H9 (cell line): ENCODE results near the gene ADGRD1. TPM values are rescaled to one million over a fixed set of nuclear protein-coding genes. Genes with fewer than 3 reads are reported as not detected.

Experiments
- DNase-seq: peaks from one replicate; pipeline ENCODE4 v3.0.0-alpha.2; 2017
- H2AFZ ChIP-seq: one replicate; pipeline ENCODE4 v1.6.1; 2013; ENCODE audit warnings: mild to moderate bottlenecking, low read length, control low read depth, moderate library complexity
- H2AK5ac ChIP-seq: 2 replicates; pipeline ENCODE4 v1.6.1; 2013; ENCODE audit warnings: low read length, control low read depth, mixed read lengths; ENCODE audit not compliant: insufficient read length
- H2BK120ac ChIP-seq: one replicate; pipeline ENCODE4 v1.6.1; 2013; ENCODE audit warnings: low read depth, mild to moderate bottlenecking, low read length, control low read depth, inconsistent platforms; ENCODE audit not compliant: poor library complexity, severe bottlenecking
- H2BK12ac ChIP-seq: 2 replicates; pipeline ENCODE4 v1.6.1; 2013; ENCODE audit warnings: low read length, control low read depth, mixed read lengths, low read depth; ENCODE audit not compliant: insufficient read length
- H2BK15ac ChIP-seq: 2 replicates; pipeline ENCODE4 v1.6.1; 2013; ENCODE audit warnings: low read depth, low read length, control low read depth
- H2BK20ac ChIP-seq: one replicate; pipeline ENCODE4 v1.6.1; 2013; ENCODE audit warnings: low read depth, mild to moderate bottlenecking, low read length, control low read depth, inconsistent platforms; ENCODE audit not compliant: poor library complexity, severe bottlenecking
- H2BK5ac ChIP-seq: 2 replicates; pipeline ENCODE4 v1.6.1; 2013; ENCODE audit warnings: low read length, control low read depth, mixed read lengths; ENCODE audit not compliant: insufficient read length
- H3K14ac ChIP-seq: 2 replicates; pipeline ENCODE4 v1.6.1; 2013; ENCODE audit warnings: low read length, control low read depth; ENCODE audit not compliant: insufficient read depth
- H3K18ac ChIP-seq: 2 replicates; pipeline ENCODE4 v1.6.1; 2013; ENCODE audit warnings: low read depth, mild to moderate bottlenecking, mixed read lengths, low read length, control low read depth; ENCODE audit not compliant: insufficient read length
- H3K23ac ChIP-seq: 2 replicates; pipeline ENCODE4 v1.6.1; 2013; ENCODE audit warnings: low read length, control low read depth, mixed read lengths, low read depth; ENCODE audit not compliant: insufficient read length
- H3K23me2 ChIP-seq: 2 replicates; pipeline ENCODE4 v1.6.1; 2013; ENCODE audit warnings: low read depth, mild to moderate bottlenecking, mixed read lengths, low read length, control low read depth; ENCODE audit not compliant: insufficient read length, poor library complexity, severe bottlenecking
- H3K27ac ChIP-seq: 2 replicates; pipeline ENCODE4 v1.5.1; 2013; ENCODE audit warnings: low read length, control low read depth, mixed read lengths, low read depth; ENCODE audit not compliant: insufficient read length
- H3K27me3 ChIP-seq: 2 replicates; pipeline ENCODE4 v1.6.1; 2013; ENCODE audit warnings: low read length, control low read depth, inconsistent platforms; ENCODE audit not compliant: insufficient read depth
- H3K4ac ChIP-seq: 2 replicates; pipeline ENCODE4 v1.6.1; 2013; ENCODE audit warnings: low read depth, mild to moderate bottlenecking, control low read depth, inconsistent platforms, low read length, moderate library complexity
- H3K4me1 ChIP-seq: 2 replicates; pipeline ENCODE4 v1.6.1; 2013; ENCODE audit warnings: low read length, control low read depth, inconsistent platforms; ENCODE audit not compliant: insufficient read depth
- H3K4me2 ChIP-seq: 2 replicates; pipeline ENCODE4 v1.6.1; 2013; ENCODE audit warnings: low read length, control low read depth, mixed read lengths; ENCODE audit not compliant: insufficient read length, insufficient read depth
- H3K56ac ChIP-seq: 2 replicates; pipeline ENCODE4 v1.6.1; 2013; ENCODE audit warnings: low read depth, mild to moderate bottlenecking, mixed read lengths, low read length, control low read depth; ENCODE audit not compliant: insufficient read length
- H3K79me1 ChIP-seq: 2 replicates; pipeline ENCODE4 v1.6.1; 2013; ENCODE audit warnings: low read depth, mild to moderate bottlenecking, moderate library complexity, low read length, control low read depth, inconsistent platforms; ENCODE audit not compliant: insufficient read depth, poor library complexity, severe bottlenecking
- H3K79me2 ChIP-seq: 2 replicates; pipeline ENCODE4 v1.6.1; 2013; ENCODE audit warnings: low read length, control low read depth, inconsistent platforms; ENCODE audit not compliant: insufficient read depth
- H3K9ac ChIP-seq: 2 replicates; pipeline ENCODE4 v1.6.1; 2013; ENCODE audit warnings: low read length, control low read depth, mixed read lengths; ENCODE audit not compliant: insufficient read length; ENCODE audit errors: extremely low read depth
- H3K9me3 ChIP-seq: one replicate; pipeline ENCODE4 v1.6.1; 2013; ENCODE audit warnings: low read depth, low read length, inconsistent platforms; ENCODE audit not compliant: control insufficient read depth
- H3T11ph ChIP-seq: one replicate; pipeline ENCODE4 v1.6.1; 2013; ENCODE audit warnings: mild to moderate bottlenecking, low read length, control low read depth, inconsistent platforms
- H4K20me1 ChIP-seq: one replicate; pipeline ENCODE4 v1.6.1; 2013; ENCODE audit not compliant: control insufficient read depth, insufficient read length, insufficient read depth
- H4K5ac ChIP-seq: 2 replicates; pipeline ENCODE4 v1.6.1; 2013; ENCODE audit warnings: low read depth, mild to moderate bottlenecking, mixed read lengths, low read length, control low read depth; ENCODE audit not compliant: insufficient read length
- H4K8ac ChIP-seq: replicated peaks from 2 replicates; pipeline ENCODE4 v1.6.1; 2013; ENCODE audit warnings: low read length, control low read depth, mixed read lengths, low read depth; ENCODE audit not compliant: insufficient read length
- H4K91ac ChIP-seq: 2 replicates; pipeline ENCODE4 v1.6.1; 2013; ENCODE audit warnings: low read depth, mild to moderate bottlenecking, moderate library complexity, mixed read lengths, low read length, control low read depth; ENCODE audit not compliant: insufficient read length
- H3K27ac Mint-ChIP-seq, 3 experiments: 2 replicates in 2 of 3; 3 replicates in 1 of 3; pipeline ENCODE4 v1.8.0; 2020 to 2021; ENCODE audit warnings: mixed read lengths in 3 of 3, mild to moderate bottlenecking in 1 of 3, moderate library complexity in 1 of 3
- H3K27me3 Mint-ChIP-seq: 2 replicates; pipeline ENCODE4 v1.8.0; 2021; ENCODE audit warnings: low read depth, mild to moderate bottlenecking, moderate library complexity, mixed read lengths
- H3K36me3 Mint-ChIP-seq, 3 experiments: 2 replicates in 2 of 3; 3 replicates in 1 of 3; pipeline ENCODE4 v1.8.0; 2020 to 2021; ENCODE audit warnings: low read depth in 3 of 3, mixed read lengths in 3 of 3; ENCODE audit not compliant: insufficient read depth in 1 of 3
- H3K4me1 Mint-ChIP-seq, 2 experiments: 2 replicates each; pipeline ENCODE4 v1.8.0; 2020; ENCODE audit warnings: mixed read lengths in 2 of 2
- H3K4me3 Mint-ChIP-seq, 2 experiments: 2 replicates in 1 of 2; 3 replicates in 1 of 2; pipeline ENCODE4 v1.8.0; 2020 to 2021; ENCODE audit warnings: mild to moderate bottlenecking in 2 of 2, mixed read lengths in 2 of 2, moderate library complexity in 1 of 2
- H3K9me3 Mint-ChIP-seq, 2 experiments: 2 replicates in 1 of 2; 3 replicates in 1 of 2; pipeline ENCODE4 v1.8.0; 2020; ENCODE audit warnings: mild to moderate bottlenecking in 2 of 2, mixed read lengths in 2 of 2, moderate library complexity in 1 of 2
- CTCF ChIP-seq: fragments of 200-600 bp; sonication (generic); conservative IDR thresholded peaks from 3 replicates; pipeline ENCODE4 v1.8.0; 2021; ENCODE audit warnings: antibody characterized with exemption, mild to moderate bottlenecking
- WGBS: extraction: QIAGEN DNeasy Blood & Tissue Kit; methylation state at CpG from one replicate; pipeline ENCODE4 v1.1.7; 2013; ENCODE audit warnings: missing lambda C conversion rate, low lambda C conversion rate, mixed read lengths; ENCODE audit not compliant: insufficient read length; ENCODE audit errors: extremely low coverage; 5-methylcytosine and 5-hydroxymethylcytosine counted together
- total RNA-seq: library from RNA; stranded (reverse); gene quantifications from 2 replicates; pipeline ENCODE4 v1.2.1, GENCODE V29; 2021

Gene ADGRD1
- total RNA-seq, 1 experiment from 2014 or later = 0.52 TPM

GRCh38 chr12:131126662-131127173 lies 173.0 kb downstream of the ADGRD1 start:
- Histone ChIP-seq H3T11ph (no peak overlapping the region), H4K5ac (no peak overlapping the region), H4K8ac (no peak overlapping the region), H3K56ac (no peak overlapping the region), H3K23me2 (no peaks in the 10 kb centered on the region), H2AFZ (no peak overlapping the region), H2BK15ac (no peak overlapping the region), H3K4me1 (no peaks in the 10 kb centered on the region), H3K23ac (no peak overlapping the region), H2BK12ac (no peak overlapping the region), H3K9ac (no peak overlapping the region), H2BK120ac (no peak overlapping the region), H4K91ac (no peak overlapping the region), H3K79me2 (no peaks in the 10 kb centered on the region), H3K4ac (no peak overlapping the region), H3K4me2 (no peak overlapping the region), H3K14ac (no peak overlapping the region), H3K79me1 (no peaks in the 10 kb centered on the region), H3K9me3 (no peaks in the 10 kb centered on the region), H2AK5ac (no peak overlapping the region), H2BK5ac (no peak overlapping the region), H4K20me1 (no peaks in the 10 kb centered on the region), H2BK20ac (no peak overlapping the region), H3K27me3 (no peaks in the 10 kb centered on the region), H3K27ac (no peak overlapping the region), H3K18ac (no peak overlapping the region)
- WGBS = no CpG with 5 or more reads among the region's 7 CpGs
- Mint-ChIP-seq H3K36me3 (peaks cover 0 to 1% (median 0%) of the 10 kb centered on the region in 3 experiments; a peak in 1 of 7 replicates), H3K4me1 (no peaks in the 10 kb centered on the region), H3K27ac (no peak overlapping the region), H3K27me3 (peaks cover 5% of the 10 kb centered on the region), H3K9me3 (peaks cover 0 to 2% of the 10 kb centered on the region in 2 experiments; a peak in 1 of 5 replicates), H3K4me3 (no peak overlapping the region)
- DNase-seq = no peak
- TF ChIP-seq CTCF = no peak
